SH-SY5Y (cell line): ENCODE data around the gene SLC25A45.

Experiments
- GATA2 ChIP-seq: IDR thresholded peaks from 2 replicates; pipeline ENCODE4 v1.6.1; 2011; ENCODE audit warnings: mild to moderate bottlenecking, low read depth, low read length
- GATA3 ChIP-seq: IDR thresholded peaks from 2 replicates; pipeline ENCODE4 v1.6.1; 2011; ENCODE audit warnings: low read depth, mild to moderate bottlenecking, low read length, moderate library complexity

- TF ChIP-seq GATA2 (no peak), GATA3 (no peak)
These were observed 18.0 kb upstream of the SLC25A45 start for GRCh38 chr11:65400307-65401072.
